ENCODE data around the gene DIS3L2.
"Not testable (repeated sequence)": the region's sequence is repeated elsewhere in the genome, so short reads cannot be mapped to it uniquely, and the experiment has no call there.

DIS3L2 gene

GRCh38 chr2:232102380-232102779 is 140.9 kb downstream of the DIS3L2 start:
- ChIA-PET POLR2A (no interaction called here), CTCF (no interaction called here)
- TF ChIP-seq FOXA1 (IDR thresholded peaks at IDR 0.05) (no peak), ELF4 (IDR thresholded peaks at IDR 0.05) (no peak), SP1 (IDR thresholded peaks at IDR 0.05) (no peak), NFRKB (IDR thresholded peaks at IDR 0.05) (no peak), FOXK2 (IDR thresholded peaks at IDR 0.05) (no peak), CTBP1 (IDR thresholded peaks at IDR 0.05; ENCODE audit: borderline replicate concordance) (no peak), L3MBTL2 (conservative IDR thresholded peaks at IDR 0.05) (no peak), PKNOX1 (IDR thresholded peaks at IDR 0.05) (no peak), ZNF384 (IDR thresholded peaks at IDR 0.05) (no peak), FOXM1 (IDR thresholded peaks at IDR 0.05; ENCODE audit: borderline replicate concordance) (no peak), BHLHE40 (IDR thresholded peaks at IDR 0.05; ENCODE audit: borderline replicate concordance) (no peak), HDGF (IDR thresholded peaks at IDR 0.05; ENCODE audit: borderline replicate concordance) (no peak), ARNT (IDR thresholded peaks at IDR 0.05) (no peak)
- no peak for DNase-seq (ENCODE audit: extremely low spot score)

GRCh38 chr2:232103140-232103737 is 141.7 kb downstream of the DIS3L2 start:
- ChIA-PET POLR2A (no interaction called here), CTCF (no interaction called here)

GRCh38 chr2:232104076-232104646 is 142.6 kb downstream of the DIS3L2 start:
- DNase-seq (ENCODE audit: extremely low spot score): no peak
- TF ChIP-seq SP1 (IDR thresholded peaks at IDR 0.05): no peak
- no peak for TF ChIP-seq SUZ12 (IDR thresholded peaks at IDR 0.05)
- no peak for TF ChIP-seq ARNT (IDR thresholded peaks at IDR 0.05)
- TF ChIP-seq FOXK2 (IDR thresholded peaks at IDR 0.05): no peak
- TF ChIP-seq TARDBP (IDR thresholded peaks at IDR 0.05): no peak
- TF ChIP-seq LEF1 (IDR thresholded peaks at IDR 0.05; ENCODE audit: borderline replicate concordance): no peak
- TF ChIP-seq ELF4 (IDR thresholded peaks at IDR 0.05): no peak
- TF ChIP-seq L3MBTL2 (conservative IDR thresholded peaks at IDR 0.05): no peak
- no peak for TF ChIP-seq FOXA1 (IDR thresholded peaks at IDR 0.05)
- no peak for TF ChIP-seq BHLHE40 (IDR thresholded peaks at IDR 0.05; ENCODE audit: borderline replicate concordance)
- no peak for TF ChIP-seq NFRKB (IDR thresholded peaks at IDR 0.05)
- no peak for TF ChIP-seq HDGF (IDR thresholded peaks at IDR 0.05; ENCODE audit: borderline replicate concordance)
- no peak for TF ChIP-seq PKNOX1 (IDR thresholded peaks at IDR 0.05)
- TF ChIP-seq CTBP1 (IDR thresholded peaks at IDR 0.05; ENCODE audit: borderline replicate concordance): no peak
- TF ChIP-seq ZNF384 (IDR thresholded peaks at IDR 0.05): no peak
- ChIA-PET POLR2A (no interaction called here), CTCF (no interaction called here)

More at GRCh38 chr2:232103140-232103737, 141.7 kb downstream of the DIS3L2 start:
- TF ChIP-seq L3MBTL2 (conservative IDR thresholded peaks at IDR 0.05) (no peak), ZNF384 (IDR thresholded peaks at IDR 0.05) (no peak), TARDBP (IDR thresholded peaks at IDR 0.05) (no peak), FOXA1 (IDR thresholded peaks at IDR 0.05) (no peak)
- no peak for DNase-seq (ENCODE audit: extremely low spot score)

- no peak for TF ChIP-seq ARNT (IDR thresholded peaks at IDR 0.05)
- no peak for TF ChIP-seq TARDBP (IDR thresholded peaks at IDR 0.05)
- no peak for TF ChIP-seq HDGF (IDR thresholded peaks at IDR 0.05; ENCODE audit: borderline replicate concordance)
- no peak for TF ChIP-seq CTBP1 (IDR thresholded peaks at IDR 0.05; ENCODE audit: borderline replicate concordance)
- TF ChIP-seq FOXA1 (IDR thresholded peaks at IDR 0.05): no peak
- no peak for TF ChIP-seq NFRKB (IDR thresholded peaks at IDR 0.05)
- TF ChIP-seq SP1 (IDR thresholded peaks at IDR 0.05): no peak
- TF ChIP-seq PKNOX1 (IDR thresholded peaks at IDR 0.05): no peak
- no peak for TF ChIP-seq ELF4 (IDR thresholded peaks at IDR 0.05)
- no peak for TF ChIP-seq FOXM1 (IDR thresholded peaks at IDR 0.05; ENCODE audit: borderline replicate concordance)
- no peak for TF ChIP-seq L3MBTL2 (conservative IDR thresholded peaks at IDR 0.05)
- TF ChIP-seq ZNF384 (IDR thresholded peaks at IDR 0.05): no peak
- DNase-seq (ENCODE audit: extremely low spot score): no peak
- POLR2A ChIA-PET: no interaction called here
- CTCF ChIA-PET: no interaction called here
These were observed 150.0 kb downstream of the DIS3L2 start for GRCh38 chr2:232111551-232111950.

GRCh38 chr2:232113821-232114220 is 152.3 kb downstream of the DIS3L2 start:
- CTCF ChIA-PET: no interaction called here
- DNase-seq (ENCODE audit: extremely low spot score): no peak
- TF ChIP-seq ELF4 (IDR thresholded peaks at IDR 0.05): no peak
- no peak for TF ChIP-seq HDGF (IDR thresholded peaks at IDR 0.05; ENCODE audit: borderline replicate concordance)
- no peak for TF ChIP-seq FOXA1 (IDR thresholded peaks at IDR 0.05)
- TF ChIP-seq ZNF384 (IDR thresholded peaks at IDR 0.05): no peak
- no peak for TF ChIP-seq CTBP1 (IDR thresholded peaks at IDR 0.05; ENCODE audit: borderline replicate concordance)
- POLR2A ChIA-PET: no interaction called here

- CTCF ChIA-PET; POLR2A ChIA-PET; DNase-seq (ENCODE audit: extremely low spot score): not testable (repeated sequence)
These were observed 154.3 kb downstream of the DIS3L2 start for GRCh38 chr2:232115728-232116361.

Data from HEK293T (cell line).